ENCODE measurements around the gene FBXO44.
"Not testable (repeated sequence)": the region's sequence is repeated elsewhere in the genome, so short reads cannot be mapped to it uniquely, and the experiment has no call there.

Gene FBXO44, protein sequence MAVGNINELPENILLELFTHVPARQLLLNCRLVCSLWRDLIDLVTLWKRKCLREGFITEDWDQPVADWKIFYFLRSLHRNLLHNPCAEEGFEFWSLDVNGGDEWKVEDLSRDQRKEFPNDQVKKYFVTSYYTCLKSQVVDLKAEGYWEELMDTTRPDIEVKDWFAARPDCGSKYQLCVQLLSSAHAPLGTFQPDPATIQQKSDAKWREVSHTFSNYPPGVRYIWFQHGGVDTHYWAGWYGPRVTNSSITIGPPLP

DNA sequence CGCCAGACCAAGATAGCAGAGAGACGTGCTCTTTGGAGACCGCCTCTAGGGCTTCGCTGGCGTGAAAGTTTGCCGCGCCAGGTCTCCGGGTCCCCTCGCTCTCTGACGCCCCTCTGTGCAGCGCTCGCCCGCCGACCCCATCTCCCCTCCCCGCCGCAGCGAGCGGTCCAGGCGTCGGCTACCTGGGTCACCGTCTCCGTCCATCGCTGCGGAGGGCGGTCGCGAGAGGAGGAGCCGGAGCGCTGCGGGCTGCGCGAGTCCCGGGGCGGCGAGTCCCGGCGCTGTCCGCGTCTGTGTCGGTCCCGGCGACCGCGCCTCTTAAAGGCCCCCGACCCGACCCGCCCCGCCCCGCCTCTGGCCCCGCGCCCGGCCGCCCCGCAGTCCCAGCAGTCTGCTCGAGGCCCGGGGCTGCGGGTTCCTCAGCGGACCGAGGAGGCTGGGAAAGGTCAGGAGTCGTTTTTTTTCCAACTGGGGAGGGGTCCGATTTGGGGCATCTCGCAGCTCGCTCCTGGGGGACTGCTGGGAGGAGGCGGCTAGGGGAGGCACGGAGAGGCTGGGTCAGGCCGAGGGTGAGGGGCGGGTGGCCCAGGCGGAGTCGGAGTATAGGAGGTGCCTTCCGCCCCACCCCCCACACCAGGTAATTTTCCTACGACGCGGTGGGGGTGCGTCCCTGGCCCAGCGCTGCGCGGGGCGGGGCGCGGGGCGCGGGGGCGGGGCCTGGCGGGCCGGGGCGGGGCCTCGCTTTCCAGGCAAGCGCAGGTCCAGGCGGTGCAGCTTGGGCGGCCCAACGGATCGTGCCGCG, at the start of gene FBXO44, which contains the start of gene FBXO2:
Gene FBXO44 (plus strand): TSS at position 741 of the 802 bp plus-strand sequence. CDS start 959 bp downstream, outside the sequence.
Gene FBXO2 (minus strand): TSS at position 293 of the 802 bp plus-strand sequence. CDS start 89 bp downstream, at position 204.
- DNase-seq (ENCODE audit: low read depth) = no peak
- TF ChIP-seq, protein P1, sequence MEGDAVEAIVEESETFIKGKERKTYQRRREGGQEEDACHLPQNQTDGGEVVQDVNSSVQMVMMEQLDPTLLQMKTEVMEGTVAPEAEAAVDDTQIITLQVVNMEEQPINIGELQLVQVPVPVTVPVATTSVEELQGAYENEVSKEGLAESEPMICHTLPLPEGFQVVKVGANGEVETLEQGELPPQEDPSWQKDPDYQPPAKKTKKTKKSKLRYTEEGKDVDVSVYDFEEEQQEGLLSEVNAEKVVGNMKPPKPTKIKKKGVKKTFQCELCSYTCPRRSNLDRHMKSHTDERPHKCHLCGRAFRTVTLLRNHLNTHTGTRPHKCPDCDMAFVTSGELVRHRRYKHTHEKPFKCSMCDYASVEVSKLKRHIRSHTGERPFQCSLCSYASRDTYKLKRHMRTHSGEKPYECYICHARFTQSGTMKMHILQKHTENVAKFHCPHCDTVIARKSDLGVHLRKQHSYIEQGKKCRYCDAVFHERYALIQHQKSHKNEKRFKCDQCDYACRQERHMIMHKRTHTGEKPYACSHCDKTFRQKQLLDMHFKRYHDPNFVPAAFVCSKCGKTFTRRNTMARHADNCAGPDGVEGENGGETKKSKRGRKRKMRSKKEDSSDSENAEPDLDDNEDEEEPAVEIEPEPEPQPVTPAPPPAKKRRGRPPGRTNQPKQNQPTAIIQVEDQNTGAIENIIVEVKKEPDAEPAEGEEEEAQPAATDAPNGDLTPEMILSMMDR (conservative IDR thresholded peaks at IDR 0.05; ENCODE audit: control insufficient read depth, insufficient read depth, low read depth, low read length) = no peak
- peak within 1 kb of the TSS; percentile 41 for H3K4me3 ChIP-seq (ENCODE audit: control insufficient read depth, low read depth, low read length)

DNA sequence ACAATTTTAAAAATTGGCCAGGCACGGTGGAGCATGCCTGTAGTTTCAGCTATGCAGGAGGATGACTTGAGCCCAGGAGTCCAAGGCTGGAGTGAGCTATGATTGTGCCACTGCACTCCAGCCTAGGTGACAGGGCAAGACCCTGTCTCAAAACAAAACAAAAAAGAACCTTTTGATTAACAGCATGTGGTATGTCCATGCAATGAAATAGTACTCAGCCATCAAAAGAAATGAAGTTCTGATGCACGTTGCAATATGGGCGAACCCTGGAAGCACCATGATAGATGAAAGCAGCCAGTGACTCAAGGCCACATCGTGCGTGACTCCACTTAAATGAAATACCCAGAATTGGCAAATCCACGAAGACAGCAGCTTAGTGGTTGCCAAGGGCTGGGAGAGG, 47.9 kb upstream of the FBXO44 start:
- H3K4me3 ChIP-seq (ENCODE audit: control insufficient read depth, low read depth, low read length) = no peak overlapping the region

DNA sequence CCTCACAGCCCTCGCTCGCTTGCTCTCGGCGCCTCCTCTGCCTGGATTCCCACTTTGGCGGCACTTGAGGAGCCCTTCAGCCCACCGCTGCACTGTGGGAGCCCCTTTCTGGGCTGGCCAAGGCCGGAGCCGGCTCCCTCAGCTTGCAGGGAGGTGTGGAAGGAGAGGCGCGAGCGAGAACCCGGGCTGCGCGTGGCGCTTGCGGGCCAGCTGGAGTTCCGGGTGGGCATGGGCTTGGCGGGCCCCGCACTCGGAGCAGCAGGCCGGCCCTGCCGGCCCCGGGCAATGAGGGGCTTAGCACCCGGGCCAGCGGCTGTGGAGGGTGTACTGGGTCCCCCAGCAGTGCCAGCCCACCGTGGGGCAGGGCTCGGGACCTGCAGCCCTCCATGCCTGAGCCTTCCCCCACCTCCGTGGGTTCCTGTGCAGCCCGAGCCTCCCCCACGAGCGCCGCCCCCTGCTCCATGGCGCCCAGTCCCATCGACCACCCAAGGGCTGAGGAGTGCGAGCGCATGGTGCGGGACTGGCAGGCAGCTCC, 46.0 kb upstream of the FBXO44 start:
- not testable (repeated sequence) for DNase-seq (ENCODE audit: low read depth); H3K4me3 ChIP-seq (ENCODE audit: control insufficient read depth, low read depth, low read length)

More for the DNA sequence above, 47.9 kb upstream of the FBXO44 start:
- no peak for DNase-seq (ENCODE audit: low read depth)
- TF ChIP-seq, protein P1 (conservative IDR thresholded peaks at IDR 0.05; ENCODE audit: control insufficient read depth, insufficient read depth, low read depth, low read length) = no peak

DNA sequence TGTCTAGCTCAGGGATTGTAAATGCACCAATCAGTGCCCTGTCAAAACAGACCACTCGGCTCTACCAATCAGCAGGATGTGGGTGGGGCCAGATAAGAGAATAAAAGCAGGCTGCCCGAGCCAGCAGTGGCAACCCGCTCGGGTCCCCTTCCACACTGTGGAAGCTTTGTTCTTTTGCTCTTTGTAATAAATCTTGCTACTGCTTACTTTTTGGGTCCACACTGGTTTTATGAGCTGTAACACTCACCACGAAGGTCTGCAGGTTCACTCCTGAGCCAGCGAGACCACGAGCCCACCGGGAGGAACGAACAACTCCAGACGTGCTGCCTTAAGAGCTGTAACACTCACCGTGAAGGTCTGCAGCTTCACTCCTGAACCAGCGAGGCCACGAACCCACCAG, 45.3 kb upstream of the FBXO44 start:
- H3K4me3 ChIP-seq (ENCODE audit: control insufficient read depth, low read depth, low read length); DNase-seq (ENCODE audit: low read depth): not testable (repeated sequence)

DNA sequence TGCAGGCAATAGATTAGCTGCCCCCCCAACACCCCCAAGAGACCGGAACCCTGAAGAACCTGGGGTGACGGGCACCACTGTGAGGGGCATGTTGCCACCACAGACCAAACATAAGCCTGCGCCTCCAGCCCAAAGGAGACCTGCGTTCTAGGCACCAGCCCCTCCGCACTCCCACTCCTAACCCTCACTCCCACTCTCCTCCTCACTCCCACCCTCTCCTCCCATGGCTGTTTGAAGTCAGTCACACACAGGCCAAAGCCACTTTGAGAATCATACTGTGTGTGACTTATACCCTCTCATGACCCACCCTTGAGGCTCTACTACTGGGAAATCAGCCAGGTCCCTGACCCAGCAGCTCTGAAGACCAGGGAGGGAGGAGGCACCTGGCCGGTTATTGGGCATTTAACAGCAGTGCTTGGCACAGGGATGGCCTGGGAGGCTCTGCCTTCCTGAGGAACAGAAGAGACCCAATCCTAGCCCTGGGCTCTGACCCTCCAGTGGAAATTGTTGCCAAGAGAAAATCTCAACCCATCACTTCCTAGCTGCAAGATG, 44.0 kb upstream of the FBXO44 start:
- TF ChIP-seq, protein P1 (conservative IDR thresholded peaks at IDR 0.05; ENCODE audit: control insufficient read depth, insufficient read depth, low read depth, low read length) = no peak
- DNase-seq (ENCODE audit: low read depth) = no peak
- no peak overlapping the region for H3K4me3 ChIP-seq (ENCODE audit: control insufficient read depth, low read depth, low read length)

DNA sequence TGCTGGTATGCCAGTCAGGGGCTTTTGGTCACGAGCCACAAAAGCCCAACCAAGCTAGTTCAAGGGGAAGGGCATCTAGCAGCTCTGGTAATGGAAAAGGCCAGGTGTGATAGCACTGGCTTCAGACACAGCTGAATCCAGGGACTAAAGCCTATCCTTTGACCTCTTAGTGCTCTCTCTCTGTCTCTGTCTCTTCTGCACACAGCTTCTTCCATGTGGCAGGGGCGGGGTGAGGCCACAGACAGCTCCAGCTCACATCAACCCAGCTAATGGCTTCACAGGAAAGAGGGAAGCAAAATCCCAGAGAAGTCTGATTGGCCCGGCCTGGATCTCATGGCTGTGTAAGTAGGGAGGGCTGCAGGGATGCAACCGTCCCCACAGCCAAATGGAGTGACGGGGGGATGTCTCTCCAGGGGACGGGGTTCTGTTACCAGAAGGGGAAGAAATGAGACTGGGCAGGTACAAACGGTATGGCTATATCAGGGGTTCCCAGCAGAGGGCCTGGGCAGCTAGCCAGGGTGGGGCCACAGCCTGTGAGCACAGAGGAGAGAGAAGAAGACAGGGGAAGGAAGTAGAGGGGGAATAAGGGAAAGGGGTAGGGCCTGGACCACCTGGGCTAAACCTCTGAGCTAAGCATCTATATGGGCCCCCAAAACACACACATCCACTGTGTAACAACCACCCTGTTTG, 42.9 kb upstream of the FBXO44 start:
- TF ChIP-seq, protein P1 (conservative IDR thresholded peaks at IDR 0.05; ENCODE audit: control insufficient read depth, insufficient read depth, low read depth, low read length) = no peak
- DNase-seq (ENCODE audit: low read depth) = no peak
- no peak overlapping the region for H3K4me3 ChIP-seq (ENCODE audit: control insufficient read depth, low read depth, low read length)

DNA sequence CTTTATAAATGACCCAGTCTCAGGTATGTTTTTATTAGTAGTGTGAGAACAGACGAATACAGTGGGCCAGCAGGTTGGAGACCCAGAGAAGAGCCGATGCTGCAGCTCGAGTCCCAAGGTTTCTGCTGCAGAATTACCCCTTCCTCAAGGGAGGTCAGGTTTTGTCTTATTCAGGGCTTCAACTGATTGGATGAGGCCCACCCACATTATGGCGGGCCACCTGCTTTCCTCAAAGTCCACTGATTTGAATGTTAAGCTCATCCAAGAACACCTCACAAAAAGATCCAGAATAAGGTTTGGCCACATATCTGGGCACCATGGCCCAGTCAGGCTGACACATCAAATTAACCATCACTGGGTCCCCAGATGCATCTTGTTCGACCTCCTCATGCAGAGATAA, 41.3 kb upstream of the FBXO44 start:
- DNase-seq (ENCODE audit: low read depth) = no peak
- H3K4me3 ChIP-seq (ENCODE audit: control insufficient read depth, low read depth, low read length) = no peak overlapping the region
- TF ChIP-seq, protein P1 (conservative IDR thresholded peaks at IDR 0.05; ENCODE audit: control insufficient read depth, insufficient read depth, low read depth, low read length) = no peak
